Neural cell (in vitro differentiated cells): ENCODE results near the gene PTPRD. TPM values are rescaled to one million over a fixed set of nuclear protein-coding genes. Genes with fewer than 3 reads are reported as not detected.

Experiments used
- H2AFZ ChIP-seq: fragments of 200-600, 300-800 bp; sonication (generic), shearing (Covaris generic); 2 replicates; pipeline ENCODE4 v1.6.0; 2014; ENCODE audit warnings: low read depth, mild to moderate bottlenecking, antibody characterized with exemption, low read length, moderate library complexity
- H3F3A ChIP-seq: fragments of 200-600 bp; shearing (Covaris generic); 2 replicates; pipeline ENCODE4 v1.6.1; 2016; ENCODE audit warnings: mild to moderate bottlenecking, moderate library complexity, mixed read lengths, antibody characterized with exemption, low read length; ENCODE audit not compliant: insufficient read depth, poor library complexity, severe bottlenecking
- H3K27ac ChIP-seq: fragments of 200-600, 300-800 bp; sonication (generic), shearing (Covaris generic); 2 replicates; pipeline ENCODE4 v1.5.1; 2014; ENCODE audit warnings: mild to moderate bottlenecking, low read length, moderate library complexity
- H3K27me3 ChIP-seq: fragments of 300-800, 200-600 bp; sonication (generic), shearing (Covaris generic); 2 replicates; pipeline ENCODE4 v1.6.0; 2014; ENCODE audit warnings: mild to moderate bottlenecking, low read depth, low read length, moderate library complexity; ENCODE audit not compliant: insufficient read depth
- H3K36me3 ChIP-seq: fragments of 300-800, 200-600 bp; sonication (generic), shearing (Covaris generic); 2 replicates; pipeline ENCODE4 v1.5.1; 2014; ENCODE audit warnings: mild to moderate bottlenecking, antibody characterized with exemption, low read length, moderate library complexity; ENCODE audit not compliant: insufficient read depth
- H3K4me2 ChIP-seq: fragments of 300-800, 200-600 bp; sonication (generic), shearing (Covaris generic); 2 replicates; pipeline ENCODE4 v1.6.0; 2014; ENCODE audit warnings: mild to moderate bottlenecking, low read length
- H3K4me3 ChIP-seq: fragments of 300-800, 200-600 bp; sonication (generic), shearing (Covaris generic); 2 replicates; pipeline ENCODE4 v1.5.1; 2014; ENCODE audit warnings: mild to moderate bottlenecking, low read length, moderate library complexity
- H3K79me2 ChIP-seq: fragments of 200-600 bp; shearing (Covaris generic); replicated peaks from 2 replicates; pipeline ENCODE4 v1.6.0; 2014; ENCODE audit warnings: mild to moderate bottlenecking, low read length, moderate library complexity; ENCODE audit not compliant: insufficient read depth
- H3K9ac ChIP-seq: fragments of 300-800, 200-600 bp; sonication (generic), shearing (Covaris generic); 2 replicates; pipeline ENCODE4 v1.6.1; 2016; ENCODE audit warnings: mild to moderate bottlenecking, low read length, mixed read lengths
- H3K9me2 ChIP-seq: fragments of 200-600 bp; shearing (Covaris generic); 2 replicates; pipeline ENCODE4 v1.6.1; 2016; ENCODE audit warnings: mild to moderate bottlenecking, low read length, mixed read lengths; ENCODE audit not compliant: insufficient read depth
- H3K9me3 ChIP-seq: fragments of 200-600, 300-800 bp; sonication (generic), shearing (Covaris generic); 2 replicates; pipeline ENCODE4 v1.6.1; 2016; ENCODE audit warnings: mild to moderate bottlenecking, mixed run types, low read length, moderate library complexity, mixed read lengths
- H4K20me1 ChIP-seq: fragments of 200-600 bp; shearing (Covaris generic); 2 replicates; pipeline ENCODE4 v1.6.1; 2016; ENCODE audit warnings: mild to moderate bottlenecking, mixed run types; ENCODE audit not compliant: insufficient read depth
- CTCF ChIP-seq: fragments of 450-650 bp; IDR thresholded peaks from 2 replicates; pipeline ENCODE4 v1.5.1; 2014; ENCODE audit warnings: antibody characterized with exemption, mild to moderate bottlenecking, moderate library complexity; ENCODE audit not compliant: poor library complexity, severe bottlenecking
- EP300 ChIP-seq: fragments of 450-650 bp; conservative IDR thresholded peaks from 2 replicates; pipeline ENCODE4 v1.6.1; 2014; ENCODE audit warnings: antibody characterized with exemption, mild to moderate bottlenecking, moderate library complexity; ENCODE audit not compliant: poor library complexity, severe bottlenecking
- EZH2 ChIP-seq: fragments of 200-600, 300-800 bp; shearing (Covaris generic), sonication (generic); IDR thresholded peaks from 2 replicates; pipeline ENCODE4 v1.6.1; 2014; ENCODE audit warnings: antibody characterized with exemption, low read length, borderline replicate concordance, mild to moderate bottlenecking; ENCODE audit not compliant: insufficient read depth, poor library complexity, severe bottlenecking
- MXI1 ChIP-seq: fragments of 450-650 bp; conservative IDR thresholded peaks from 2 replicates; pipeline ENCODE4 v1.6.1; 2014; ENCODE audit warnings: antibody characterized with exemption, mild to moderate bottlenecking; ENCODE audit not compliant: poor library complexity, severe bottlenecking
- POLR2AphosphoS5 ChIP-seq: IDR thresholded peaks from 2 replicates; pipeline ENCODE4 v1.6.1; 2012
- RAD21 ChIP-seq: fragments of 450-650 bp; conservative IDR thresholded peaks from 2 replicates; pipeline ENCODE4 v1.6.1; 2014; ENCODE audit warnings: antibody characterized with exemption, mild to moderate bottlenecking, moderate library complexity
- REST ChIP-seq: IDR thresholded peaks from 2 replicates; pipeline ENCODE4 v1.6.1; 2012; ENCODE audit warnings: borderline replicate concordance
- SMC3 ChIP-seq: fragments of 450-650 bp; conservative IDR thresholded peaks from 2 replicates; pipeline ENCODE4 v1.6.1; 2014; ENCODE audit warnings: antibody characterized with exemption, mild to moderate bottlenecking, moderate library complexity; ENCODE audit not compliant: poor library complexity
- TAF1 ChIP-seq: IDR thresholded peaks from 2 replicates; pipeline ENCODE4 v1.6.1; 2012; ENCODE audit warnings: low read depth
- polyA plus RNA-seq: library from polyadenylated mRNA; depleted of rRNA; stranded (reverse); fragments of >200 nt; gene quantifications from 2 replicates; pipeline ENCODE4 v1.2.3, GENCODE V29; 2014

PTPRD gene
- polyA plus RNA-seq, 1 donor from 2014 or later: 143 TPM

GRCh38 chr9:10272830-10273229 lies 340.0 kb downstream of the PTPRD start:
- Histone ChIP-seq H3K27ac (no peak overlapping the region), H3K9me3 (no peaks in the 10 kb centered on the region), H3K4me3 (no peak overlapping the region), H3K79me2 (no peaks in the 10 kb centered on the region), H3K36me3 (no peaks in the 10 kb centered on the region), H3K4me2 (no peak overlapping the region), H3K9ac (no peak overlapping the region), H3K9me2 (no peaks in the 10 kb centered on the region), H4K20me1 (no peaks in the 10 kb centered on the region), H3K27me3 (no peaks in the 10 kb centered on the region), H2AFZ (no peak overlapping the region), H3F3A (no peaks in the 10 kb centered on the region)
- TF ChIP-seq TAF1 (no peak), MXI1 (no peak), CTCF (no peak), POLR2AphosphoS5 (peak; percentile 49), SMC3 (no peak), REST (peak; percentile 95), EP300 (peak; percentile 83)

GRCh38 chr9:10268531-10269485 lies 344.0 kb downstream of the PTPRD start:
- H4K20me1 ChIP-seq: no peaks in the 10 kb centered on the region
- H3K27me3 ChIP-seq: no peaks in the 10 kb centered on the region
- no peak overlapping the region for H3K27ac ChIP-seq
- H3K9ac ChIP-seq: no peak overlapping the region
- no peak overlapping the region for H3K4me3 ChIP-seq
- H3F3A ChIP-seq: no peaks in the 10 kb centered on the region
- peaks cover 3% of the 10 kb centered on the region for H3K9me3 ChIP-seq
- no peaks in the 10 kb centered on the region for H3K79me2 ChIP-seq
- no peaks in the 10 kb centered on the region for H3K9me2 ChIP-seq
- H3K4me2 ChIP-seq: no peak overlapping the region
- no peak for TF ChIP-seq TAF1
- no peak for TF ChIP-seq MXI1
- peak; percentile 38 for TF ChIP-seq CTCF
- no peak for TF ChIP-seq EP300
- no peak for TF ChIP-seq EZH2
- no peak for TF ChIP-seq REST
- TF ChIP-seq SMC3: peak; percentile 53
- peak; percentile 46 for TF ChIP-seq RAD21
- TF ChIP-seq POLR2AphosphoS5: no peak
- no peaks in the 10 kb centered on the region for H3K36me3 ChIP-seq
- no peak overlapping the region for H2AFZ ChIP-seq
